ENCODE measurements around the gene ASPA. TPM values are rescaled to one million over a fixed set of nuclear protein-coding genes. Genes with fewer than 3 reads are reported as not detected.

ASPA gene
- polyA plus RNA-seq, 1 of the 3 experiments (the other 2 are of a cell fraction) = not detected

GRCh38 chr17:3506054-3506453 is 30.3 kb downstream of the ASPA start:
- Histone ChIP-seq H3K4me1 (ENCODE audit: control insufficient read depth in 1 of 2, insufficient read depth in 2 of 2, low read depth in 1 of 2, low read length in 1 of 2) (no peaks in the 10 kb centered on the region), H3K36me3 (replicated peaks in 1 of 2; ENCODE audit: control insufficient read depth in 1 of 2, insufficient read depth in 2 of 2, low read length in 1 of 2) (no peaks in the 10 kb centered on the region), H3K27ac (ENCODE audit: low read depth in 2 of 2, low read length in 1 of 2) (no peak overlapping the region), H3K9me2 (no peaks in the 10 kb centered on the region), H3K27me3 (ENCODE audit: insufficient read depth) (peaks cover 17% of the 10 kb centered on the region), H3K9me3 (no peaks in the 10 kb centered on the region), H2AFZ (ENCODE audit: low read depth) (no peak overlapping the region), H3K9ac (no peak overlapping the region), H3K79me2 (ENCODE audit: insufficient read depth) (no peaks in the 10 kb centered on the region), H3K4me2 (no peak overlapping the region), H3K4me3 (ENCODE audit: low read depth in 2 of 2, low read length in 1 of 2) (no peak overlapping the region), H3F3A (replicated peaks; ENCODE audit: insufficient read depth) (no peaks in the 10 kb centered on the region), H4K20me1 (ENCODE audit: insufficient read depth) (no peaks in the 10 kb centered on the region)
- no peak for DNase-seq
- no peak for TF ChIP-seq SMC3 (IDR thresholded peaks at IDR 0.05; ENCODE audit: low read depth, low read length)
- no peak for TF ChIP-seq POLR2AphosphoS5 (IDR thresholded peaks at IDR 0.05; ENCODE audit: low read depth, low read length)
- TF ChIP-seq NRF1 (IDR thresholded peaks at IDR 0.05; ENCODE audit: low read depth, low read length) = no peak
- TF ChIP-seq USF1 (IDR thresholded peaks at IDR 0.05; ENCODE audit: borderline replicate concordance, low read depth) = no peak
- no peak for TF ChIP-seq MAX (IDR thresholded peaks at IDR 0.05; ENCODE audit: low read depth)
- TF ChIP-seq ZBTB33 (IDR thresholded peaks at IDR 0.05; ENCODE audit: borderline replicate concordance, low read depth) = no peak
- no peak for TF ChIP-seq RXRA (IDR thresholded peaks at IDR 0.05; ENCODE audit: borderline replicate concordance, low read depth)
- TF ChIP-seq TEAD4 (IDR thresholded peaks at IDR 0.05; ENCODE audit: borderline replicate concordance, insufficient read depth) = no peak
- TF ChIP-seq FOXJ3 (CRISPR knock-in tag; IDR thresholded peaks at IDR 0.05) = no peak
- TF ChIP-seq FOXM1 (IDR thresholded peaks at IDR 0.05; ENCODE audit: low read depth) = no peak
- TF ChIP-seq RAD21 (IDR thresholded peaks at IDR 0.05; ENCODE audit: low read length) = no peak
- POLR2A ChIA-PET = no interaction called here
- 0% methylated on average over 2 of the region's 2 CpGs for WGBS (ENCODE audit: low lambda C conversion rate)
- CTCF ChIA-PET = no interaction called here

GRCh38 chr17:3507071-3507470 is 31.3 kb downstream of the ASPA start:
- no peaks in the 10 kb centered on the region for H3K4me1 ChIP-seq (ENCODE audit: control insufficient read depth in 1 of 2, insufficient read depth in 2 of 2, low read depth in 1 of 2, low read length in 1 of 2)
- no peak overlapping the region for H3K9ac ChIP-seq
- DNase-seq = no peak
- no peaks in the 10 kb centered on the region for H3K9me3 ChIP-seq
- no peak overlapping the region for H3K4me3 ChIP-seq (ENCODE audit: low read depth in 2 of 2, low read length in 1 of 2)
- no peak overlapping the region for H3K4me2 ChIP-seq
- 2% methylated on average over 1 of the region's 1 CpG for WGBS (ENCODE audit: low lambda C conversion rate)
- no peaks in the 10 kb centered on the region for H3K9me2 ChIP-seq
- H3K79me2 ChIP-seq (ENCODE audit: insufficient read depth) = no peaks in the 10 kb centered on the region
- H3K36me3 ChIP-seq (replicated peaks in 1 of 2; ENCODE audit: control insufficient read depth in 1 of 2, insufficient read depth in 2 of 2, low read length in 1 of 2) = no peaks in the 10 kb centered on the region
- H2AFZ ChIP-seq (ENCODE audit: low read depth) = no peak overlapping the region
- no peaks in the 10 kb centered on the region for H3F3A ChIP-seq (replicated peaks; ENCODE audit: insufficient read depth)
- H3K27me3 ChIP-seq (ENCODE audit: insufficient read depth) = peaks cover 17% of the 10 kb centered on the region
- H4K20me1 ChIP-seq (ENCODE audit: insufficient read depth) = no peaks in the 10 kb centered on the region
- POLR2A ChIA-PET = no interaction called here
- CTCF ChIA-PET = no interaction called here
- H3K27ac ChIP-seq (ENCODE audit: low read depth in 2 of 2, low read length in 1 of 2) = no peak overlapping the region
- TF ChIP-seq EP300 (IDR thresholded peaks at IDR 0.05; ENCODE audit: borderline replicate concordance in 1 of 2, low read depth in 1 of 2, low read length in 1 of 2) (no peak), FOSL2 (IDR thresholded peaks at IDR 0.05; ENCODE audit: borderline replicate concordance, low read depth) (no peak), RFX5 (IDR thresholded peaks at IDR 0.05; ENCODE audit: low read length) (no peak), MXI1 (IDR thresholded peaks at IDR 0.05; ENCODE audit: low read depth, low read length) (no peak), REST (IDR thresholded peaks at IDR 0.05; ENCODE audit: low read depth, low read length) (no peak), GATA2 (CRISPR knock-in tag; IDR thresholded peaks at IDR 0.05) (no peak), USF1 (IDR thresholded peaks at IDR 0.05; ENCODE audit: borderline replicate concordance, low read depth) (no peak), POLR2AphosphoS5 (IDR thresholded peaks at IDR 0.05; ENCODE audit: low read depth, low read length) (no peak), CTCF (IDR thresholded peaks at IDR 0.05) (no peak), EZH2phosphoT487 (IDR thresholded peaks at IDR 0.05; ENCODE audit: borderline replicate concordance, low read depth) (no peak)

All from SK-N-SH (cell line).